HG02759 (cell line): ENCODE data around the gene TMEM220.

ENCODE experiments used
- ATAC-seq: cut with Tn5 transposase; IDR thresholded peaks from one replicate; pipeline ENCODE4 v1.9.1; 2021; ENCODE audit warnings: mild to moderate bottlenecking, moderate library complexity; ENCODE audit not compliant: unreplicated experiment

Gene TMEM220

DNA sequence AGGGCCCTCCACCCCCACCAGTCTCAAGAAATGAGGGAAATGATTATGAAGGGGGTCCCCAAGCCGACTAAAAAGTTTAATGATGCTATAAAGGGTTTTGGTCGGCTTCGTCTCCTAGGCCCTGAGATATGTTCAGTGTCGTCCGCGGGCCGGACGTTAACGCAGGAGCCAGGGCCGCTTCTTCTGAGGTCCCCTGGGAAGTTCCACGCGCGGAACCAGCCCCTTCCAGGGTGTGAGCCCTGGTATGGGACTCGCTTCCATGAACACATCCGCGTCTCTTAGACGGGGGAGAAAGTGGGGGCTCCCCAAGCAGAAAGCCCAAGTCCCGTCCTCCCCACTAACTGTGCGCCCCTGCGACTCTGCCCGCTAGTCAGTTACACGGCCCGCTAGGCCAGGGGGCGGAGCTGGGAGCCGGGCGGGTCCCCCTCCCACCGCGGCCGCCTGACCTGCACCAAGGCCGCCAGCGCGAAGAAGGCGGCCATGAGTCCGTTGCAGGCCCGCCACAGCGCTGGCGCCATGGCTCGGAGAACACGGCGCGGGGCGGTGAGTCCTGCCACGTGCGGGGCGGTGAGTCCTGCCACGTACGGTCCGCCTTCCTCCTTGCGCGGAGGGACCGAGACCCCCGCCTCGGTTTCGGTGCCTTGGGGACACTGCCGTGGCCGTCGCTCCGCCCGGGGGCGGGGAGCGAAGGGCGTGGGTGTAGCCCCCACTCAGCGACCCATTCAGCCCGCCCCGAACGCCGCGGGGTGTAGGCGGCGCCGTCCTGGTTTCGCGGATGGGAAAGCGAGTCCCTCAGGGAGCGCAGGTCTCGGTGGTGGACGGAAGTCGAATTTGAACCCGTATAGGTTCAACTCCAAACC lies at the start of gene TMEM220:
TMEM220 (minus strand) TSS at position 690 of the 860 bp plus-strand sequence; CDS start at position 518, 172 bp downstream.
- ATAC-seq = peak; percentile 84

DNA sequence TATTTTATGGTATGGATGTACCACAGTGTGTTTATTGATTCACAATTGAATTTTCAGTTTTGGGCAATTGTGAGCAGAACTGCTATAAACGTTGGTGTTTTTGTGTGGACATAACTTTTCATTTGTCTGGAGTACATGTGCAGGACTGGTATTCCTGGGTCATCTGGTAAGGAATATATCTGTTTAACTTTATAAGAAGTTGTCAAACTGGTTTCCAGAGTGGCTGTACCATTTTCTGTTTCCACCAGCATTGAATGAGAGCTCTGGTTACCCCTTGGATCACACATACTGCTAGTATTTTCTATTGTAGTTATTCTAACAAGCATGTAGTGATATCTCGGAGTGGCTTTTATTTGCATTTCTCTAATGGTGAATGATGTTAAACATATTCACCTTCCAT lies 49.8 kb upstream of the TMEM220 start:
- ATAC-seq = no peak

DNA sequence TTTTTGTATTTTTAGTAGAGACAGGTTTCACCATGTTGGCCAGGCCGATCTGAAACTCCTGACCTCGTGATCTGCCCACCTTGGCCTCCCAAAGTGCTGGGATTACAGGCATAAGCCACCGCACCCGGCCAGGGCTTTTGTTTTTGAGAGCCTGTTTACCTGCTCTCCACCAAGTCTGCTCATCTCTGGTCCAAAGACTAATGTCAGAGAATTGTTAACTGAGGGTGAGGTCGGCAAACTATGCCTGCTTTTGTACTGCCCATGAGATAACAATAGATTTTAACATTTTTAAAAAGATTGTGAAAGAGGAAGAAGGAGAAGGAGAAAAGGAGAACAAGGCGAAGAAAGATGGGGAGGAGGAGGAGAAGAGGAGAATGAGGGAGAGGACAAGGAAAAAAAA lies 48.1 kb upstream of the TMEM220 start:
- no peak for ATAC-seq

DNA sequence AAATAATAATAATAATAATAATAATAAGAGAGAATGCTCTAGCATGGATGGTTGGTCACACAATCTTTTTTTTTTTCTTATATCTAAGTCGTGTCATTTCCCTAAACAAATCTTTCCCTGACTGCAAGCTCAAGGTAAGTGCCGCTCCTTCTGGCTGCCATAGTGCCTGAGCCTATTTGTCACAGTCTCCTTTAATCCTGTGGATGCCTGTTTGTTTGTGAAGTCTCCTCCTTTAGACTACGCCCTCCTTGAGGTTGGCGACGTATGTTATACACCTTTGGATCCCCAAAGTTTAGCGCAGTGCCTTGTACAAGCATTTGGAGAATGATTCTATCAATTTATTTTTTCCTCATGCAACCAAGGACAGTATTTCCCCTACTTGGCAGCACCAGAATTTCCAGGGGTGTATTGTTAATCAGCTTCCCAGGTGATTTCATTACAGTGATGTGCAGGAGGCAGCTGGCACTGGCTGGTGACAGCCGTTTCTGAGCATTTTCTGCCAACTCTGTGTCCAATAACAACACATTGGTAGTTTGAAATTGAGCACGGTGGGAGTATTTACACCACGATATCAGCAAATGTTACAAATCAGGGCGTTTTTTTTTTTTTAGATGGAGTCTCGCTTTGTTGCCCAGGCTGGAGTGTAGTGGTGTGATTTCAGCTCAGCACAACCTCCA lies 47.4 kb upstream of the TMEM220 start:
- ATAC-seq = no peak

DNA sequence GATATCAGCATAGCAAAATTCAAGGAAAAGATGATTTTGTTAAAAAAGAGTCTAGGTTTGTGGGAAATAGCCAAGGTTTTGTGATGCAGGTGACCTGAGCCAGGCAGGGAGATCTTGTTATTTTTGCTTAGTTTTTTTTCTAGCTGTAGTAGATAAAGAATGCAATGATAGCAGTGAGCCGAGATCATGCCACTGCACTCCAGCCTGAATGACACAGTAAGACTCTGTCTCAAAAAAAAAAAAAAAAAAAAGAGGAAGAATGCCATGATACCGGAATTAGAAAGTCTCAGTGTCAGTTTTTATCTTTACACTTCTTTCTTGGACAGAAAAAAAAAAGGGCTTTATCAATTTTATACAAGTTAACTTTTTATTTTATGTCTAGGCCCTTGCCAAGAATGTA lies 46.6 kb upstream of the TMEM220 start:
- no peak for ATAC-seq

DNA sequence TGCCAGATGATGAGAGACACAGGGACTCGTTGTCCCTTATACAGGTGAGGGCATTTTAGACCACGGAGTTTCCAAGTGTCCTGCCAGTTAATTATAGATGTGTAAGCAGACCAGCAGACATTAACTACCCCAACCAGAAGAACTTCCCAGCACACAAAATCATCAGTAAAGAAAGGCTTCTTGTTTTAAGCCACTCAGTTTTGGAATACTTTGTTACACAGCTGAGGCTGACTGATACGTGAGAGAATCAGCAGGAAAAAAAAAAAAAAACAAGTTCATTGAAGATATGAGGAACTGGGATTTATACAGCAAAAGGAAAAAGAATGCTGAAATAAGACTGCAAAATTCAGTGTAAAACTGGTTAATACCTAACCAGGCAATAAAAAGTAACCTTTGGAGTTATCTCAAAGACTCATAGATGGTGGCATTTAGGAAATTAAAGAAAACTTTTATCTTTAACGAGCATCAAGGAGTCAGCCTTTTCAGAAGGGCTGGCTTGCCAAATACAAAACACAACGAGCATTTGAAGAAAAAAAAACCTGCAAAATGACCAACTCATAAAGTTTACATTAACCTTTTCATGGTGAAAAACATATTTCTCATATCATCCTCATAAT lies 46.0 kb upstream of the TMEM220 start:
- no peak for ATAC-seq

DNA sequence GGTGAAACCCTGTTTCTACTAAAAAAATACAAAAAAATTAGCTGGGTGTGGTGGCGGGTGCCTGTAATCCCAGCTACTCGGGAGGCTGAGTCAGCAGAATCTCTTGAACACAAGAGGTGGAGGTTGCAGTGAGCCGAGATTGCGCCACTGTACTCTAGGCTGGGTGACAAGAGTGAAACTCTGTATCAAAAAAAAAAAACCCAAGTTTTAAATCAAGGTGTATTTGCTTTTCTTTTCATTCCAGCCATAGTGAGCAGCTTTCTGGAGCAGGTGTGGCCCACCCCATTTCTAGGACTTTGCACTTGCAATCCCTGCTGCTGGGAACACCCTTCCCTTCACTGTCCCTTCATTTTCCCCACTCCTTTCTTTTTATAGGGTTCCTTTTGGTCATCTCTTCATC lies 45.2 kb upstream of the TMEM220 start:
- no peak for ATAC-seq

- ATAC-seq = no peak
These were observed 43.6 kb upstream of the TMEM220 start for GRCh38 chr17:10773391-10773790.

GRCh38 chr17:10772425-10773380 lies 42.9 kb upstream of the TMEM220 start:
- ATAC-seq = no peak

GRCh38 chr17:10771148-10771547 lies 41.3 kb upstream of the TMEM220 start:
- no peak for ATAC-seq

DNA sequence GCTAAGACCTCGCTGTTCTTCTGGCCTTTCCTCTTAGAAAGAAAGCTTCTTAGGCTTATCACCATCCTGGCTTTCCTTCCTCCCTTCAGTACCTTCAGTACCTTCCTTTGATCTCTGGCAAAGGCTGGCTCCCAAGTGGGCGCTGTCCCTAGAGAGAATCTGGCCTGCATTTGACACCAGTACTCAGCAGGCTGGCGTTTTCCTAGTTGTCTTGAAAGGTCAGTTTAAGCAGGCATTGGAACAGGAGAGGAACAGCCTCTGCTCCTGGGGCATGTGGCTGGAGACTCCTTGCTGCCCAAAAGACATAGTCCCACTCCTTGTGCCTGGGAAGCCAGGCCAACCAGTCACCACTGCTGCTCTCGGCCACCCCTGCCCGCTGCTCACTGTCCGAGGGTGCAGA lies 40.0 kb upstream of the TMEM220 start:
- no peak for ATAC-seq

DNA sequence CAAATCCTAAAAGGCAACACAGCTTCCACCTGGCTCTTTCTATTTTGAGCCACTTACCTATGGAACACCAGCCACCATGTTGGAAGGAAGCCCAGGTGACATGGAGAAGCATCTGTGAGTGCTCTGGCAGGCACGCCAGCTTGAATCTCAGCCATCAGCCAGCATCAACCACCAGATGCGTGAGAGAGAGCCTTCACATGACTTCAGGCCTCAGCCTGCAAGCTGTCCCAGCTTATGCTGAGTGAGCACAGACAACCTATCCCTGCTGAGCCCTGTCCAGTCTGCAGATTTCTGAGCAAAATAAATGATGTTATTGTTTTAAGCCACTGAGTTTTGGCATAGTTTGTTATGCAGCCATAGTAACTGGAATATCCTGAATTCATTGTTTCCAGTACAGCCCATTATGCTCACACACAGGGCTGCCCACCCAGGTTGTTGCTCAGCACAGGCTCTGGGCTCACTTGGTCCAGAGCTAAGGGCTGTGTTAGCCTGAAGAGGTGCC lies 39.0 kb upstream of the TMEM220 start:
- ATAC-seq = no peak

- ATAC-seq = no peak
These were observed 37.4 kb upstream of the TMEM220 start for GRCh38 chr17:10767232-10767631.

DNA sequence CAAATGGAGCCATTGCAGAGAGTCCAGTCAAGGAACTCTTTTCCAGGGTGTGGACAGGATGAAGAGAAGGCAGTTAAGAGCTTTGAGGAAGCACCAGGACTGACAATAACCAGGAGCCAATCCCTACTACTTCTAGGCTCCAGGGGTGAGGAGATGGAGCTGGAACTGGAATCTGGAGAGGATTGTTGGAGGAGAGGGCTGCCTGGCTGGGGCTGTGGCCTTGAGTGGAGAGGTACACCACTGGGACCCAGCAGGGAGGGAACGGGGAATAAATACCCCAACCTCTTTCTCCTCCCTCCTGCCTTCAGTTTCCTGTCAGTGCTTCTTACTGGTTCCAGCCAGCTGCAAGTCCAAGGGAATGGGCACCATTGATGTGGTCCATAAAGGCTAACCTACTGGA lies 32.2 kb upstream of the TMEM220 start:
- no peak for ATAC-seq

DNA sequence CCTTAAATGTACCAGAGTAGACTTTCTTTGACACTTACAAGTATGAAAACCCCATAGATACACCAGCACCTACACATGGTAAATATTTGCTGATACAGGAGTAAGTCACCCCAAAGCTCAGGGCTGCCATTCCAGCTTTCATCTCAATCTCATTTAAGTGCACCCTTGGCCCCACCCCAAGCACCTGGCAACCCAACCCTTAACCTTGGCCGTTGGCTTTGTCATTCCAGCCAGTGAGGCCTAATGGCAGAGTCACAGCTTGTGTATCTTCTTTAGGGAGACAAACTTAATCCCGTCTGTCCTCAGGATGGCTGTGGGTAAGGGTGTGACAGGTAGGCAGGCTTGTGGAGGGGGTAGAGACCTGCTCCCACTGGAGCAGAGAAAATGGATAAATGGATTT lies 31.5 kb upstream of the TMEM220 start:
- no peak for ATAC-seq

DNA sequence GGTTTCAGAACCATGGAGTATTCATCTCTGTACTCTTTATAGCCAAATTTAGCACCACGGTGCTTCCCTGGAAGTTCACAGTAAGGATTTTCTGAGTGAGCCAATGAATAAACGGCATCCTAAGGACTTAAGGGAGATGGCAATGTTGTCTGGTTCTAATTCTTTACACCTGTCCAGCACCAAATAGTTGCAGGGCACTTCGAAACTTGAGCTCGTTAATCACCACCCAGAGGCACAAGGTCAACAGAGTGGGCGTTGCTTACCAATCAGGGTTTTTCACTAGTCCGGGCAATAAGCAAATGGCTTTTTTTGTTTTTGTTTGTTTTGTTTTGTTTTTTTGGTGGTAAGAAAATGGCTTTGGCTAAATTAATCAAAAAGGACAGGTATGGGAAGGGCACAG lies 28.2 kb upstream of the TMEM220 start:
- ATAC-seq = no peak

DNA sequence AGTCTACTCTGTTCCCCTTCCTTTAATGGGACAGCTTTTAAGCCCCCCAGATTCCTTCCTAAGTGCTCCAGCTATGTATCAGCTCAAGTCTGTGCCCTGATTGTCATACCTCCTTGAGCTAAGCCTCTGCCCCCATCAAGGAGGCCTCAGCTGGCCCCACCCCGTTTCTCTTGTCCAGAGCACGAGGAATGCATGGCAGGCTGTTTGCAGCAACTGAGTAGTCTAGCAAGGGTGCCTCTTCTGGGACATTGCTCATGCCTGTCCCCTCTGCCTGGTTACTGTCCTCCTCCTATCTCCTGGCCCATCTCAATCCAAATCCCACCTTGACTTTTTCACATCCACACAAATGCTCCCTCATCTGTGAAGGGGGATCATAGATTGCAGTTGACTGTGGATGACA lies 27.8 kb upstream of the TMEM220 start:
- ATAC-seq = no peak

DNA sequence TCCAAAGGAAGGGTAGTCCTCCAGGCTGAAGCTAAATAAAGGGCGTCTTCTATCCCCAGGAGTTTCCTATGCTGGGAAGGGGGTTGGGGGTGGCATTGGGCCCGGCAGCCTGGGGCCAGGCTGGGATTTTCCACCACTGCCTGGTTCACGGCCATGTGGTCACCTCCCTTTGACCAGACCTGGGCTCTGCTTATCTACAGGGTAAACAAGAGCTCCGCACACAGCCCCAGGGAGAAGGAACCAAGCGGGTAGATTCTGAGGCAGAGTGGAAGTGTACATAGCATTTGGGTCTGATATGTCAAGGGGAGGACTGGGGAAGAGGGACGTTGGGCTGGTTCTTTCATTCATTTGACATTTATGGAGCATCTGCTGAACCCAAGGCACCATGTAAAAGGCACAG lies 27.2 kb upstream of the TMEM220 start:
- ATAC-seq = no peak

- no peak for ATAC-seq
These were observed 26.8 kb upstream of the TMEM220 start for GRCh38 chr17:10756619-10757018.

- no peak for ATAC-seq
These were observed 26.4 kb upstream of the TMEM220 start for GRCh38 chr17:10756185-10756584.
